Neural cell (in vitro differentiated cells): ENCODE data around the gene TCF4. TPM values are rescaled to one million over a fixed set of nuclear protein-coding genes. Genes with fewer than 3 reads are reported as not detected.

Experiments used
- H2AFZ ChIP-seq: fragments of 200-600, 300-800 bp; sonication (generic), shearing (Covaris generic); 2 replicates; pipeline ENCODE4 v1.6.0; 2014; ENCODE audit warnings: low read depth, mild to moderate bottlenecking, antibody characterized with exemption, low read length, moderate library complexity
- H3F3A ChIP-seq: fragments of 200-600 bp; shearing (Covaris generic); 2 replicates; pipeline ENCODE4 v1.6.1; 2016; ENCODE audit warnings: mild to moderate bottlenecking, moderate library complexity, mixed read lengths, antibody characterized with exemption, low read length; ENCODE audit not compliant: insufficient read depth, poor library complexity, severe bottlenecking
- H3K27ac ChIP-seq: fragments of 200-600, 300-800 bp; sonication (generic), shearing (Covaris generic); 2 replicates; pipeline ENCODE4 v1.5.1; 2014; ENCODE audit warnings: mild to moderate bottlenecking, low read length, moderate library complexity
- H3K27me3 ChIP-seq: fragments of 300-800, 200-600 bp; sonication (generic), shearing (Covaris generic); 2 replicates; pipeline ENCODE4 v1.6.0; 2014; ENCODE audit warnings: mild to moderate bottlenecking, low read depth, low read length, moderate library complexity; ENCODE audit not compliant: insufficient read depth
- H3K36me3 ChIP-seq: fragments of 300-800, 200-600 bp; sonication (generic), shearing (Covaris generic); 2 replicates; pipeline ENCODE4 v1.5.1; 2014; ENCODE audit warnings: mild to moderate bottlenecking, antibody characterized with exemption, low read length, moderate library complexity; ENCODE audit not compliant: insufficient read depth
- H3K4me2 ChIP-seq: fragments of 300-800, 200-600 bp; sonication (generic), shearing (Covaris generic); 2 replicates; pipeline ENCODE4 v1.6.0; 2014; ENCODE audit warnings: mild to moderate bottlenecking, low read length
- H3K4me3 ChIP-seq: fragments of 300-800, 200-600 bp; sonication (generic), shearing (Covaris generic); 2 replicates; pipeline ENCODE4 v1.5.1; 2014; ENCODE audit warnings: mild to moderate bottlenecking, low read length, moderate library complexity
- H3K79me2 ChIP-seq: fragments of 200-600 bp; shearing (Covaris generic); replicated peaks from 2 replicates; pipeline ENCODE4 v1.6.0; 2014; ENCODE audit warnings: mild to moderate bottlenecking, low read length, moderate library complexity; ENCODE audit not compliant: insufficient read depth
- H3K9ac ChIP-seq: fragments of 300-800, 200-600 bp; sonication (generic), shearing (Covaris generic); 2 replicates; pipeline ENCODE4 v1.6.1; 2016; ENCODE audit warnings: mild to moderate bottlenecking, low read length, mixed read lengths
- H3K9me2 ChIP-seq: fragments of 200-600 bp; shearing (Covaris generic); 2 replicates; pipeline ENCODE4 v1.6.1; 2016; ENCODE audit warnings: mild to moderate bottlenecking, low read length, mixed read lengths; ENCODE audit not compliant: insufficient read depth
- H3K9me3 ChIP-seq: fragments of 200-600, 300-800 bp; sonication (generic), shearing (Covaris generic); 2 replicates; pipeline ENCODE4 v1.6.1; 2016; ENCODE audit warnings: mild to moderate bottlenecking, mixed run types, low read length, moderate library complexity, mixed read lengths
- H4K20me1 ChIP-seq: fragments of 200-600 bp; shearing (Covaris generic); 2 replicates; pipeline ENCODE4 v1.6.1; 2016; ENCODE audit warnings: mild to moderate bottlenecking, mixed run types; ENCODE audit not compliant: insufficient read depth
- EP300 ChIP-seq: fragments of 450-650 bp; conservative IDR thresholded peaks from 2 replicates; pipeline ENCODE4 v1.6.1; 2014; ENCODE audit warnings: antibody characterized with exemption, mild to moderate bottlenecking, moderate library complexity; ENCODE audit not compliant: poor library complexity, severe bottlenecking
- EZH2 ChIP-seq: fragments of 200-600, 300-800 bp; shearing (Covaris generic), sonication (generic); IDR thresholded peaks from 2 replicates; pipeline ENCODE4 v1.6.1; 2014; ENCODE audit warnings: antibody characterized with exemption, low read length, borderline replicate concordance, mild to moderate bottlenecking; ENCODE audit not compliant: insufficient read depth, poor library complexity, severe bottlenecking
- MXI1 ChIP-seq: fragments of 450-650 bp; conservative IDR thresholded peaks from 2 replicates; pipeline ENCODE4 v1.6.1; 2014; ENCODE audit warnings: antibody characterized with exemption, mild to moderate bottlenecking; ENCODE audit not compliant: poor library complexity, severe bottlenecking
- POLR2AphosphoS5 ChIP-seq: IDR thresholded peaks from 2 replicates; pipeline ENCODE4 v1.6.1; 2012
- RAD21 ChIP-seq: fragments of 450-650 bp; conservative IDR thresholded peaks from 2 replicates; pipeline ENCODE4 v1.6.1; 2014; ENCODE audit warnings: antibody characterized with exemption, mild to moderate bottlenecking, moderate library complexity
- SMC3 ChIP-seq: fragments of 450-650 bp; conservative IDR thresholded peaks from 2 replicates; pipeline ENCODE4 v1.6.1; 2014; ENCODE audit warnings: antibody characterized with exemption, mild to moderate bottlenecking, moderate library complexity; ENCODE audit not compliant: poor library complexity
- TAF1 ChIP-seq: IDR thresholded peaks from 2 replicates; pipeline ENCODE4 v1.6.1; 2012; ENCODE audit warnings: low read depth
- polyA plus RNA-seq: library from polyadenylated mRNA; depleted of rRNA; stranded (reverse); fragments of >200 nt; gene quantifications from 2 replicates; pipeline ENCODE4 v1.2.3, GENCODE V29; 2014
- TF ChIP-seq, protein P1 (sequence below): IDR thresholded peaks from 2 replicates; pipeline ENCODE4 v1.6.1; 2012; ENCODE audit warnings: borderline replicate concordance
- TF ChIP-seq, protein P2 (sequence below): fragments of 450-650 bp; IDR thresholded peaks from 2 replicates; pipeline ENCODE4 v1.5.1; 2014; ENCODE audit warnings: antibody characterized with exemption, mild to moderate bottlenecking, moderate library complexity; ENCODE audit not compliant: poor library complexity, severe bottlenecking

The TCF4 gene
- polyA plus RNA-seq, 1 donor from 2014 or later, result 7.0 TPM

DNA sequence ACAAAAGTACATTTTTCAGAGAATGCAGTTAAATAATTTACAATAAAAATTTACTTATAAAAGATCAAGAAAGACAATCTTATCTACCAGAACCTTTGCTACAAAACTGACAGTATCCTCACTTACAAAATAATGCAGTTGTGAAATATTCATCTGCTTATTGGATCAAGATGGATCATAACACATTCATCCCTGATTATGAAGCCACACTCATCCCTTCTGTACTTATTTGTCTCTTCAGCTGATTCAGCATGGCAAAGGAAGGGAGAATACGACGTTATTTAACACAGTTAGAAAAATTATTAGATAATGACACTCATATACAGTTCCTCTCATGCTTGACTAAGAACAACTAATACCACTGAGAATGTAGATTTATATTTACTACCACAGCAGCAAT is 46.4 kb downstream of the TCF4 start:
- Histone ChIP-seq H3K36me3 (no peaks in the 10 kb centered on the region), H3K9ac (no peak overlapping the region), H4K20me1 (no peaks in the 10 kb centered on the region), H3K4me2 (no peak overlapping the region), H3K27me3 (no peaks in the 10 kb centered on the region), H3K79me2 (peaks cover 44% of the 10 kb centered on the region), H3F3A (no peaks in the 10 kb centered on the region), H3K27ac (no peak overlapping the region), H3K9me3 (no peaks in the 10 kb centered on the region), H2AFZ (no peak overlapping the region), H3K9me2 (no peaks in the 10 kb centered on the region), H3K4me3 (no peak overlapping the region)
- TF ChIP-seq, protein P1, sequence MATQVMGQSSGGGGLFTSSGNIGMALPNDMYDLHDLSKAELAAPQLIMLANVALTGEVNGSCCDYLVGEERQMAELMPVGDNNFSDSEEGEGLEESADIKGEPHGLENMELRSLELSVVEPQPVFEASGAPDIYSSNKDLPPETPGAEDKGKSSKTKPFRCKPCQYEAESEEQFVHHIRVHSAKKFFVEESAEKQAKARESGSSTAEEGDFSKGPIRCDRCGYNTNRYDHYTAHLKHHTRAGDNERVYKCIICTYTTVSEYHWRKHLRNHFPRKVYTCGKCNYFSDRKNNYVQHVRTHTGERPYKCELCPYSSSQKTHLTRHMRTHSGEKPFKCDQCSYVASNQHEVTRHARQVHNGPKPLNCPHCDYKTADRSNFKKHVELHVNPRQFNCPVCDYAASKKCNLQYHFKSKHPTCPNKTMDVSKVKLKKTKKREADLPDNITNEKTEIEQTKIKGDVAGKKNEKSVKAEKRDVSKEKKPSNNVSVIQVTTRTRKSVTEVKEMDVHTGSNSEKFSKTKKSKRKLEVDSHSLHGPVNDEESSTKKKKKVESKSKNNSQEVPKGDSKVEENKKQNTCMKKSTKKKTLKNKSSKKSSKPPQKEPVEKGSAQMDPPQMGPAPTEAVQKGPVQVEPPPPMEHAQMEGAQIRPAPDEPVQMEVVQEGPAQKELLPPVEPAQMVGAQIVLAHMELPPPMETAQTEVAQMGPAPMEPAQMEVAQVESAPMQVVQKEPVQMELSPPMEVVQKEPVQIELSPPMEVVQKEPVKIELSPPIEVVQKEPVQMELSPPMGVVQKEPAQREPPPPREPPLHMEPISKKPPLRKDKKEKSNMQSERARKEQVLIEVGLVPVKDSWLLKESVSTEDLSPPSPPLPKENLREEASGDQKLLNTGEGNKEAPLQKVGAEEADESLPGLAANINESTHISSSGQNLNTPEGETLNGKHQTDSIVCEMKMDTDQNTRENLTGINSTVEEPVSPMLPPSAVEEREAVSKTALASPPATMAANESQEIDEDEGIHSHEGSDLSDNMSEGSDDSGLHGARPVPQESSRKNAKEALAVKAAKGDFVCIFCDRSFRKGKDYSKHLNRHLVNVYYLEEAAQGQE, result no peak
- TF ChIP-seq RAD21 (no peak), SMC3 (no peak), TAF1 (no peak), EP300 (no peak), POLR2AphosphoS5 (no peak), EZH2 (no peak), MXI1 (no peak)
- TF ChIP-seq, protein P2, sequence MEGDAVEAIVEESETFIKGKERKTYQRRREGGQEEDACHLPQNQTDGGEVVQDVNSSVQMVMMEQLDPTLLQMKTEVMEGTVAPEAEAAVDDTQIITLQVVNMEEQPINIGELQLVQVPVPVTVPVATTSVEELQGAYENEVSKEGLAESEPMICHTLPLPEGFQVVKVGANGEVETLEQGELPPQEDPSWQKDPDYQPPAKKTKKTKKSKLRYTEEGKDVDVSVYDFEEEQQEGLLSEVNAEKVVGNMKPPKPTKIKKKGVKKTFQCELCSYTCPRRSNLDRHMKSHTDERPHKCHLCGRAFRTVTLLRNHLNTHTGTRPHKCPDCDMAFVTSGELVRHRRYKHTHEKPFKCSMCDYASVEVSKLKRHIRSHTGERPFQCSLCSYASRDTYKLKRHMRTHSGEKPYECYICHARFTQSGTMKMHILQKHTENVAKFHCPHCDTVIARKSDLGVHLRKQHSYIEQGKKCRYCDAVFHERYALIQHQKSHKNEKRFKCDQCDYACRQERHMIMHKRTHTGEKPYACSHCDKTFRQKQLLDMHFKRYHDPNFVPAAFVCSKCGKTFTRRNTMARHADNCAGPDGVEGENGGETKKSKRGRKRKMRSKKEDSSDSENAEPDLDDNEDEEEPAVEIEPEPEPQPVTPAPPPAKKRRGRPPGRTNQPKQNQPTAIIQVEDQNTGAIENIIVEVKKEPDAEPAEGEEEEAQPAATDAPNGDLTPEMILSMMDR, result no peak

DNA sequence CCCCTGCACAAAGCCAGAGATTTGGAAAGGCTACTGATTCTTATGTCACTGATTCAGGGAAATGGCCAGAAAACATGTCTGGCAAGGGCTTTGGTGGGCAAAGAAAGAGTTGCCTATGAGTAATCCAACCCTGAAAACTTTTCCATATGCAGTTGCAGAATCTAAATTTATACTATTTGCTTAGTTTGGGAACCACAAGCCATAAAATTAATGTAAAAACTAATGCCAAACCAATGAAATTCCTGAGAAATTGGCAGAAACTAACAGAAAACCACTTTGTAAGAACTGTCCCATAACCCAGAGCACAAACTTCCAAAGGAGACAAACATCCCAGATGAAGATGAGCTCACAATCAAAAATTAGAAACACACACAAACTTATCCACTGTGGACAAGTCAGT is 48.8 kb downstream of the TCF4 start:
- no peak overlapping the region for H2AFZ ChIP-seq
- H3K9me2 ChIP-seq, result no peaks in the 10 kb centered on the region
- H3K9me3 ChIP-seq, result no peaks in the 10 kb centered on the region
- no peaks in the 10 kb centered on the region for H3K36me3 ChIP-seq
- H3K4me2 ChIP-seq, result no peak overlapping the region
- H3K27me3 ChIP-seq, result no peaks in the 10 kb centered on the region
- TF ChIP-seq SMC3 (no peak), POLR2AphosphoS5 (no peak), EP300 (no peak), TAF1 (no peak), MXI1 (no peak), RAD21 (no peak), EZH2 (no peak)
- TF ChIP-seq, protein P1, result no peak
- TF ChIP-seq, protein P2, result no peak
- H3K27ac ChIP-seq, result no peak overlapping the region
- no peaks in the 10 kb centered on the region for H4K20me1 ChIP-seq
- no peaks in the 10 kb centered on the region for H3F3A ChIP-seq
- H3K9ac ChIP-seq, result no peak overlapping the region
- peaks cover 43% of the 10 kb centered on the region for H3K79me2 ChIP-seq
- no peak overlapping the region for H3K4me3 ChIP-seq
